ENCODE measurements around the gene DIAPH3.

DNA sequence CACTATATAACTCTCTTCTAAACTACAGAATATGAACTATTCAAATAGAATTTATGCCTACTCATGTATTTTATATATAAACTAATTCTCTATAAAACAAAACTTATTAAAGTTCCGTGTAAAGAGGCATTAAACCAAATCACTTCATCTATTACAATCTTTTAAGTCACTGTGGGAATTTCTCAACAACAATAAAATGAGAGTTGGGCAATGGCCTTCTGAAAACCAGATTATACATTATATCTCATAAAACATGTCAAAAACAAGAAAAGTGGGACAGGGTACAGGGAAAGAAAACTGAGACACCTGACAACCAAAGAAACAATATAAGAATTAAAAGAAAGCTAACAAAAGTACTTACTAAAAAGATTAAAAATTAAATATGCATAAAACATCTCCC, 145.2 kb downstream of the DIAPH3 start:
- no peak for TF ChIP-seq POLR2A (IDR thresholded peaks at IDR 0.05)
- TF ChIP-seq, protein P1, sequence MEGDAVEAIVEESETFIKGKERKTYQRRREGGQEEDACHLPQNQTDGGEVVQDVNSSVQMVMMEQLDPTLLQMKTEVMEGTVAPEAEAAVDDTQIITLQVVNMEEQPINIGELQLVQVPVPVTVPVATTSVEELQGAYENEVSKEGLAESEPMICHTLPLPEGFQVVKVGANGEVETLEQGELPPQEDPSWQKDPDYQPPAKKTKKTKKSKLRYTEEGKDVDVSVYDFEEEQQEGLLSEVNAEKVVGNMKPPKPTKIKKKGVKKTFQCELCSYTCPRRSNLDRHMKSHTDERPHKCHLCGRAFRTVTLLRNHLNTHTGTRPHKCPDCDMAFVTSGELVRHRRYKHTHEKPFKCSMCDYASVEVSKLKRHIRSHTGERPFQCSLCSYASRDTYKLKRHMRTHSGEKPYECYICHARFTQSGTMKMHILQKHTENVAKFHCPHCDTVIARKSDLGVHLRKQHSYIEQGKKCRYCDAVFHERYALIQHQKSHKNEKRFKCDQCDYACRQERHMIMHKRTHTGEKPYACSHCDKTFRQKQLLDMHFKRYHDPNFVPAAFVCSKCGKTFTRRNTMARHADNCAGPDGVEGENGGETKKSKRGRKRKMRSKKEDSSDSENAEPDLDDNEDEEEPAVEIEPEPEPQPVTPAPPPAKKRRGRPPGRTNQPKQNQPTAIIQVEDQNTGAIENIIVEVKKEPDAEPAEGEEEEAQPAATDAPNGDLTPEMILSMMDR (IDR thresholded peaks at IDR 0.05): no peak

All from breast epithelium (tissue), 3 donors.